ENCODE measurements around the gene SMC1B.
A peak's percentile ranks its signal among the peaks of the same experiment; 100 is the strongest.

The SMC1B gene

DNA sequence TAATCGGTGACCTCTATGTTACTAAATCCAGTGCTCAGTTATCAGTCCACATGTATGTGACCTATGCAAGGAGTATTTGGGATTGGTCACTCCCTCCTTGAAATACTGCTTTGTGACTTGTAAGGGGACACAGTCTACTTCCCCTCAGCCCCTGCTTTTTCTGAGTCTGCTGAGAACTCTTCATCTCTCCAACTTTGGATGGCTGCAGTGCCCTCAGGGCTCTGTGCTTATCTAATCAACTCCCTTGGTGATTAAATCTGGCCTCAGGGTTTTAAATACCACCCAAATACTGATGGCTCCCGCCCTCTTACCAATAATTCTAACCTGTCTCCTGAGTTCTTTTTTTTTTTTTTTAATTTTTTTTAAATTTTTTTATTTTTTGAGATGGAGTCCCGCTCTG lies 63.5 kb downstream of the SMC1B start:
- no peaks in the 10 kb centered on the region for H3K9me3 ChIP-seq (ENCODE audit: severe bottlenecking)
- no peak overlapping the region for H3K4me3 ChIP-seq (ENCODE audit: low read depth, low read length)
- no peak for DNase-seq
- TF ChIP-seq, protein P1, sequence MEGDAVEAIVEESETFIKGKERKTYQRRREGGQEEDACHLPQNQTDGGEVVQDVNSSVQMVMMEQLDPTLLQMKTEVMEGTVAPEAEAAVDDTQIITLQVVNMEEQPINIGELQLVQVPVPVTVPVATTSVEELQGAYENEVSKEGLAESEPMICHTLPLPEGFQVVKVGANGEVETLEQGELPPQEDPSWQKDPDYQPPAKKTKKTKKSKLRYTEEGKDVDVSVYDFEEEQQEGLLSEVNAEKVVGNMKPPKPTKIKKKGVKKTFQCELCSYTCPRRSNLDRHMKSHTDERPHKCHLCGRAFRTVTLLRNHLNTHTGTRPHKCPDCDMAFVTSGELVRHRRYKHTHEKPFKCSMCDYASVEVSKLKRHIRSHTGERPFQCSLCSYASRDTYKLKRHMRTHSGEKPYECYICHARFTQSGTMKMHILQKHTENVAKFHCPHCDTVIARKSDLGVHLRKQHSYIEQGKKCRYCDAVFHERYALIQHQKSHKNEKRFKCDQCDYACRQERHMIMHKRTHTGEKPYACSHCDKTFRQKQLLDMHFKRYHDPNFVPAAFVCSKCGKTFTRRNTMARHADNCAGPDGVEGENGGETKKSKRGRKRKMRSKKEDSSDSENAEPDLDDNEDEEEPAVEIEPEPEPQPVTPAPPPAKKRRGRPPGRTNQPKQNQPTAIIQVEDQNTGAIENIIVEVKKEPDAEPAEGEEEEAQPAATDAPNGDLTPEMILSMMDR (IDR thresholded peaks at IDR 0.05; ENCODE audit: low read depth, low read length): no peak
- H3K27me3 ChIP-seq (ENCODE audit: insufficient read depth, low read depth, severe bottlenecking): no peaks in the 10 kb centered on the region
- H3K36me3 ChIP-seq: peaks cover 5% of the 10 kb centered on the region; the same call in 1 of the 2 replicates
- H3K27ac ChIP-seq: no peak overlapping the region

DNA sequence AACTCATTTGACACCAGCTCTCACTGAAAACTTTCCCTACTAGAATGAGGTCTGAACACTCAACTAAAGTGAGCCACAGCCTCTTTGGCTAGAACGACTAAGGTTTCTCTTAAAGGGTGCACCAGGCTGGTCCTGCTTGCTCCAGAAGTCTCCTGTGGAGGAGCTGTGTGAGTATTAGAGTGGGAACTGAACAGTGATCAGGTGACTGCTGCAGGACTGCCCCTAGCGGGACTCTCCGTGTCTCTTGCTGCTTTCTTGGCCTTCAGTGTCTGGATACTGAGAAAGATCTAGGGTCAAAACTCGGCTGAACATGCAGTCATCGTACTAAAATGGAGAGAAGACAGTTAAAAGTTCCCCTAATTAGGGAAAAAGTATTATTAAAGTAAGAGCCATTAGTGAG lies 69.1 kb downstream of the SMC1B start:
- peaks cover 26% of the 10 kb centered on the region for H3K36me3 ChIP-seq
- TF ChIP-seq, protein P1 (IDR thresholded peaks at IDR 0.05; ENCODE audit: low read depth, low read length): peak; percentile 49; the same call in 1 of the 2 replicates
- no peak overlapping the region for H3K27ac ChIP-seq
- H3K9me3 ChIP-seq (ENCODE audit: severe bottlenecking): no peaks in the 10 kb centered on the region
- peak; percentile 36 for DNase-seq
- H3K4me3 ChIP-seq (ENCODE audit: low read depth, low read length): no peak overlapping the region
- H3K27me3 ChIP-seq (ENCODE audit: insufficient read depth, low read depth, severe bottlenecking): no peaks in the 10 kb centered on the region

DNA sequence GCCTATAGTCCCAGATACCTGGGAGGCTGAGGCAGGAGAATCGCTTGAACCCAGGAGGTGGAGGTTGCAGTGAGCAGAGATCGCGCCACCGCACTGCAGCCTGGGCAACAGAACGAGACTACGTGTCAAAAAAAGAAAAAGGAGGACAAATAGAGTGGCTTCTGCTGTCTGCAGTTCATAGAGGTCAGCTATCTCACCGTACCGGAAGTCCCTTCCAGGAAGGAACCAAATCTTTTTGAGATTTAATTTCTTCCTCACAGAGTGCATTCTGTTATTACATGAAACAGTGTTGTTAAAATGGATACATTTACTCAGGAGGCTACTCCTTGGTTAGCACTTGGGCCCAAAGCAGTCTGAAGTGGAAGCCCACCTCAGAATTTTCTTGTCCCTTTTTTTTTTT lies 70.3 kb downstream of the SMC1B start:
- no peak overlapping the region for H3K4me3 ChIP-seq (ENCODE audit: low read depth, low read length)
- H3K36me3 ChIP-seq: peaks cover 31% of the 10 kb centered on the region
- TF ChIP-seq, protein P1 (IDR thresholded peaks at IDR 0.05; ENCODE audit: low read depth, low read length): no peak

DNA sequence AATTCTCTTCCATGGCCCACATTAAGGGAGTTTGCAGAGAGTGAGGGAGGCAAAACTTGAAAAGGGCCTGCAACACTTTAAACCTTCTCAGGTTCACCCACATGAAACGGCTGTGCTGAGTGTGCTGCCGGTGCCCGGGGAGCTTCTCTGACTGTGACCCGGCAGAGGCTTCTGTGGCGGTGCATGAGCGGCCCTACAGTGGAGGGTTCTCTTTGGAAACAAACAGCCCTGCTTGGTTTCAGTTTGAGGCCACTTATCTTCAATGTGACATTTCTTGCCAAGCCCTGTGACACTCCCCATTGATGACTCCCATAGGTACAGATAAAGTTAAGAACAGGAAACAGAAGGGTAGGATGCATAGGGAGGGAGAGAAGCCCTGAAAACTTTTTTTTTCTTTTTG lies 71.9 kb downstream of the SMC1B start:
- Histone ChIP-seq H3K9me3 (ENCODE audit: severe bottlenecking) (no peaks in the 10 kb centered on the region), H3K27ac (no peak overlapping the region), H3K36me3 (peaks cover 31% of the 10 kb centered on the region), H3K27me3 (ENCODE audit: insufficient read depth, low read depth, severe bottlenecking) (no peaks in the 10 kb centered on the region), H3K4me3 (ENCODE audit: low read depth, low read length) (no peak overlapping the region)
- TF ChIP-seq, protein P1 (IDR thresholded peaks at IDR 0.05; ENCODE audit: low read depth, low read length): no peak
- DNase-seq: no peak

More for the DNA sequence above, 70.3 kb downstream of the SMC1B start:
- no peaks in the 10 kb centered on the region for H3K9me3 ChIP-seq (ENCODE audit: severe bottlenecking)
- no peak overlapping the region for H3K27ac ChIP-seq
- DNase-seq: no peak
- no peaks in the 10 kb centered on the region for H3K27me3 ChIP-seq (ENCODE audit: insufficient read depth, low read depth, severe bottlenecking)

DNA sequence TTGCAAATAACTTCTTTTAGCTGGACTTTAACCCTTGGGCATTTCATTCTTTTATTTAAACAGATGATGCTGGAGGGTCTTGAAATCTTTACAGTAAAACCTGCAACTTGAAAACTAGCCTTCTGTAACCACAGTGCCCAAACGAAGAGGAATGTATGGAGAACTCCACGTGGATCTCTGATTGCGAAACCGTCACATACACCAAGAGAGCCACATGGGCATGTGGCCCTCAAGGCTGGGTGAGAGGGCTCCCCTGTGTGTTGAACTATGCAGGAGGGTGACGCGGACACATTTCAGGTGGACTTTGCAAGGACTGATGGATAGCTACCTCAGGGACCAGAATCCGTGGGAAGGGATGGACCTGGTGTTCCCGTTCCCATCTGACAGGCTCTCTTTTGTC lies 73.1 kb downstream of the SMC1B start:
- Histone ChIP-seq H3K9me3 (ENCODE audit: severe bottlenecking) (no peaks in the 10 kb centered on the region), H3K4me3 (ENCODE audit: low read depth, low read length) (no peak overlapping the region), H3K36me3 (peaks cover 32% of the 10 kb centered on the region), H3K27ac (no peak overlapping the region), H3K27me3 (ENCODE audit: insufficient read depth, low read depth, severe bottlenecking) (no peaks in the 10 kb centered on the region)
- TF ChIP-seq, protein P1 (IDR thresholded peaks at IDR 0.05; ENCODE audit: low read depth, low read length): no peak
- DNase-seq: no peak

DNA sequence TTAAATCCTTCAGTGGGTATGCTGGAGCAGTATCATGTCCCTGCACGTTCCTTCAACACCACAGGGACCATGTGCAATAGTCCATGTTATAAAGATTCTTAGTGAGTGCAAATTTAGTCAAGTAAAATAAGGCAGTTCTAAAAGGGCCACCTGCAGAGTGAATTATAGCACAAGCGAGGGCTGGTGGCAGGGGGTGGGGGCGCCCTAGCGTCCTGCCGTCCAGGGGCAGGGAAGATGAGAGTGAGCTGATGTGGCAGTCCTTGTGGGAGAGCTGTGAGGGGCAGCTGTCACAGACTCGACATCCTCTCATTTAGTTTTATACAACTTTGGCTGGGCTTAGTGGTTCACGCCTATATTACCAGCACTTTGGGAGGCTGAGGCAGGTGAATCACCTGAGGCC lies 74.6 kb downstream of the SMC1B start:
- Histone ChIP-seq H3K27ac (no peak overlapping the region), H3K36me3 (peaks cover 29% of the 10 kb centered on the region), H3K27me3 (ENCODE audit: insufficient read depth, low read depth, severe bottlenecking) (no peaks in the 10 kb centered on the region)

More for the DNA sequence above, 74.6 kb downstream of the SMC1B start:
- DNase-seq: no peak
- TF ChIP-seq, protein P1 (IDR thresholded peaks at IDR 0.05; ENCODE audit: low read depth, low read length): no peak
- Histone ChIP-seq H3K9me3 (ENCODE audit: severe bottlenecking) (no peaks in the 10 kb centered on the region), H3K4me3 (ENCODE audit: low read depth, low read length) (no peak overlapping the region)
